K562 (cell line): ENCODE measurements around the gene GRIK2.

ENCODE experiments used
- CEBPB ChIP-seq: fragments of 450-650 bp; IDR thresholded peaks from 2 replicates; pipeline ENCODE4 v1.6.1; 2016; ENCODE audit warnings: missing genetic modification characterization, missing compliant biosample characterization
- ETV6 ChIP-seq, 3 experiments: fragments of 150-350 bp in 1 of 3; sonication (generic) in 1 of 3; formaldehyde crosslinking in 1 of 3; IDR thresholded peaks; 2 replicates each; pipeline versions ENCODE4 v1.6.1 to v1.8.0; 2014 to 2022; ENCODE audit warnings: borderline replicate concordance in 2 of 3, low read depth in 2 of 3, antibody characterized with exemption in 1 of 3, low read length in 1 of 3, mild to moderate bottlenecking in 1 of 3, missing genetic modification reagents in 1 of 3
- MYNN ChIP-seq, 2 experiments: sonication (generic); formaldehyde crosslinking in 1 of 2; IDR thresholded peaks; 2 replicates each; pipeline versions ENCODE4 v1.5.0 to v1.6.1; 2016 to 2020; ENCODE audit warnings: antibody characterized with exemption in 1 of 2, missing genetic modification reagents in 1 of 2
- NFIC ChIP-seq: fragments of 450-650 bp; IDR thresholded peaks from 2 replicates; pipeline ENCODE4 v1.6.1; 2017; ENCODE audit warnings: mild to moderate bottlenecking, inconsistent platforms
- NFIX ChIP-seq: fragments of 250-450 bp; sonication (Bioruptor Pico); IDR thresholded peaks from 2 replicates; pipeline ENCODE4 v1.4.0; 2020; ENCODE audit warnings: low read depth, mild to moderate bottlenecking, moderate library complexity
- POLR2A ChIP-seq: fragments of 450-650 bp; conservative IDR thresholded peaks from 2 replicates; pipeline ENCODE4 v1.6.1; 2016
- POLR2AphosphoS2 ChIP-seq: IDR thresholded peaks from 2 replicates; pipeline ENCODE4 v1.6.1; 2012; ENCODE audit warnings: low read length, improper control_type of control experiment
- SMARCC2 ChIP-seq: fragments of 450-650 bp; IDR thresholded peaks from 2 replicates; pipeline ENCODE4 v1.6.1; 2017; ENCODE audit warnings: antibody characterized with exemption, moderate library complexity, mild to moderate bottlenecking, low read depth
- ZNF146 ChIP-seq: IDR thresholded peaks from one replicate; pipeline ENCODE4 v1.6.1; 2018; ENCODE audit warnings: missing compliant biosample characterization; ENCODE audit not compliant: unreplicated experiment
- TF ChIP-seq, protein P1 (sequence below): sonication (generic); formaldehyde crosslinking; IDR thresholded peaks from 2 replicates; pipeline ENCODE4 v1.8.1; 2023; ENCODE audit warnings: mild to moderate bottlenecking, missing genetic modification reagents, moderate library complexity
- TF ChIP-seq, protein P2 (sequence below), 3 experiments: IDR thresholded peaks in 2 of 3; conservative IDR thresholded peaks in 1 of 3; 2 replicates each; pipeline ENCODE4 v1.5.1; 2011 to 2012; ENCODE audit warnings: low read length in 3 of 3, mild to moderate bottlenecking in 3 of 3, control low read depth in 2 of 3, improper control_type of control experiment in 1 of 3, inconsistent platforms in 1 of 3, low read depth in 1 of 3, mixed read lengths in 1 of 3, moderate library complexity in 1 of 3; ENCODE audit not compliant: insufficient read depth in 2 of 3

DNA sequence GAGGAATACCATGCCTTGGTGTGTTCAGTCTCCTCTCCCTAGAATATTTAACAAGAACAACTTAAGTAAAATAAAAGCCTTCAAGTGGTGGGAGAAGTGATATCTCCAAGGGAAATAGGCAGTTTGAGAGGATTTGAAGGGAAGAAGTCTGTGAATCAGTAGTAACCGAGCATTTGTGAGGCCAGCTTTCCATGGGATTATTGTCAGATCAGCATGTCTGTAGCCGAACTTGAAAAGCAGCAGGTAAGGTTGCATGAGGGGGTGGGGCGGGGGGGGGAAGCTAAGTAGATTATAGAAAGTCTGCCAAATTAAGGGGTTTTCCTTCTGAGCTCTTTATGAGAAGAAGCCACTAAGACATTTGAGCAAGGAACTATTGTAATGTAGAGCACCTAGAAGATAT is 92.6 kb downstream of the GRIK2 start:
- TF ChIP-seq CEBPB (tag) (no peak), ETV6 (IDR thresholded peaks at IDR 0.05; ENCODE audit: borderline replicate concordance in 1 of 2, low read depth in 2 of 2, low read length in 1 of 2) (no peak), ETV6 (CRISPR knock-in tag; IDR thresholded peaks at IDR 0.05; ENCODE audit: borderline replicate concordance) (no peak), POLR2A (no peak), NFIC (no peak), SMARCC2 (no peak), ZNF146 (CRISPR knock-in tag) (no peak), NFIX (no peak), POLR2AphosphoS2 (no peak), MYNN (IDR thresholded peaks at IDR 0.05) (no peak), MYNN (CRISPR knock-in tag; IDR thresholded peaks at IDR 0.05) (no peak)
- TF ChIP-seq, protein P1, sequence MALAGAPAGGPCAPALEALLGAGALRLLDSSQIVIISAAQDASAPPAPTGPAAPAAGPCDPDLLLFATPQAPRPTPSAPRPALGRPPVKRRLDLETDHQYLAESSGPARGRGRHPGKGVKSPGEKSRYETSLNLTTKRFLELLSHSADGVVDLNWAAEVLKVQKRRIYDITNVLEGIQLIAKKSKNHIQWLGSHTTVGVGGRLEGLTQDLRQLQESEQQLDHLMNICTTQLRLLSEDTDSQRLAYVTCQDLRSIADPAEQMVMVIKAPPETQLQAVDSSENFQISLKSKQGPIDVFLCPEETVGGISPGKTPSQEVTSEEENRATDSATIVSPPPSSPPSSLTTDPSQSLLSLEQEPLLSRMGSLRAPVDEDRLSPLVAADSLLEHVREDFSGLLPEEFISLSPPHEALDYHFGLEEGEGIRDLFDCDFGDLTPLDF (CRISPR knock-in tag) = no peak
- TF ChIP-seq, protein P2, sequence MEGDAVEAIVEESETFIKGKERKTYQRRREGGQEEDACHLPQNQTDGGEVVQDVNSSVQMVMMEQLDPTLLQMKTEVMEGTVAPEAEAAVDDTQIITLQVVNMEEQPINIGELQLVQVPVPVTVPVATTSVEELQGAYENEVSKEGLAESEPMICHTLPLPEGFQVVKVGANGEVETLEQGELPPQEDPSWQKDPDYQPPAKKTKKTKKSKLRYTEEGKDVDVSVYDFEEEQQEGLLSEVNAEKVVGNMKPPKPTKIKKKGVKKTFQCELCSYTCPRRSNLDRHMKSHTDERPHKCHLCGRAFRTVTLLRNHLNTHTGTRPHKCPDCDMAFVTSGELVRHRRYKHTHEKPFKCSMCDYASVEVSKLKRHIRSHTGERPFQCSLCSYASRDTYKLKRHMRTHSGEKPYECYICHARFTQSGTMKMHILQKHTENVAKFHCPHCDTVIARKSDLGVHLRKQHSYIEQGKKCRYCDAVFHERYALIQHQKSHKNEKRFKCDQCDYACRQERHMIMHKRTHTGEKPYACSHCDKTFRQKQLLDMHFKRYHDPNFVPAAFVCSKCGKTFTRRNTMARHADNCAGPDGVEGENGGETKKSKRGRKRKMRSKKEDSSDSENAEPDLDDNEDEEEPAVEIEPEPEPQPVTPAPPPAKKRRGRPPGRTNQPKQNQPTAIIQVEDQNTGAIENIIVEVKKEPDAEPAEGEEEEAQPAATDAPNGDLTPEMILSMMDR (IDR thresholded peaks at IDR 0.05 in 2 of 3, conservative IDR thresholded peaks at IDR 0.05 in 1 of 3; ENCODE audit: insufficient read depth in 2 of 3, low read depth in 1 of 3, low read length in 3 of 3) = no peak
